Smooth muscle cell (in vitro differentiated cells): Measurements from ENCODE around the gene KRT7. TPM values are rescaled to one million over a fixed set of nuclear protein-coding genes. Genes with fewer than 3 reads are reported as not detected.

ENCODE experiments used
- DNase-seq: peaks from one replicate; lab custom pipeline; 2025; ENCODE audit not compliant: unreplicated experiment; lab: John Stamatoyannopoulos, UW
- H2AFZ ChIP-seq: fragments of 200-600 bp; sonication (generic); 2 replicates; pipeline ENCODE4 v1.6.0; 2016; ENCODE audit warnings: antibody characterized with exemption, low read depth, mild to moderate bottlenecking
- H3F3A ChIP-seq: fragments of 200-600 bp; sonication (generic); 2 replicates; pipeline ENCODE4 v1.6.0; 2017; ENCODE audit warnings: antibody characterized with exemption, low read depth
- H3K27ac ChIP-seq: fragments of 200-600 bp; sonication (generic); 2 replicates; pipeline ENCODE4 v1.5.1; 2016; ENCODE audit warnings: low read depth, mild to moderate bottlenecking
- H3K27me3 ChIP-seq: fragments of 200-600 bp; sonication (generic); 2 replicates; pipeline ENCODE4 v1.6.1; 2016; ENCODE audit warnings: low read depth, mild to moderate bottlenecking
- H3K36me3 ChIP-seq: fragments of 200-600 bp; sonication (generic); 2 replicates; pipeline ENCODE4 v1.5.1; 2016; ENCODE audit warnings: low read depth
- H3K4me1 ChIP-seq: fragments of 200-600 bp; sonication (generic); 2 replicates; pipeline ENCODE4 v1.5.1; 2016; ENCODE audit warnings: low read depth
- H3K4me2 ChIP-seq: fragments of 200-600 bp; sonication (generic); 2 replicates; pipeline ENCODE4 v1.6.0; 2016; ENCODE audit warnings: mild to moderate bottlenecking
- H3K4me3 ChIP-seq: fragments of 200-600 bp; sonication (generic); 2 replicates; pipeline ENCODE4 v1.5.1; 2016; ENCODE audit warnings: mild to moderate bottlenecking
- H3K79me2 ChIP-seq: fragments of 200-600 bp; sonication (generic); 2 replicates; pipeline ENCODE4 v1.6.0; 2016; ENCODE audit warnings: low read depth, mild to moderate bottlenecking
- H3K9ac ChIP-seq: fragments of 200-600 bp; sonication (generic); 2 replicates; pipeline ENCODE4 v1.6.0; 2016; ENCODE audit warnings: low read depth
- H3K9me3 ChIP-seq: fragments of 200-600 bp; sonication (generic); replicated peaks from 2 replicates; pipeline ENCODE4 v1.5.1; 2016; ENCODE audit warnings: low read depth
- H4K20me1 ChIP-seq: fragments of 200-600 bp; sonication (generic); 2 replicates; pipeline ENCODE4 v1.6.0; 2016; ENCODE audit warnings: low read depth
- CTCF ChIP-seq: fragments of 200-600 bp; sonication (generic); IDR thresholded peaks from 2 replicates; pipeline ENCODE4 v1.5.1; 2017; ENCODE audit warnings: borderline replicate concordance, mild to moderate bottlenecking, antibody characterized with exemption; ENCODE audit not compliant: insufficient read depth, poor library complexity, severe bottlenecking
- WGBS: methylation state at CpG from one replicate; pipeline ENCODE4 v1.1.7; 2016; ENCODE audit warnings: low lambda C conversion rate; 5-methylcytosine and 5-hydroxymethylcytosine counted together
- polyA plus RNA-seq: library from polyadenylated mRNA; unstranded; fragments of >200 nt; fragmentation: Nextera tagmentation; extraction: Ambion mirVana; gene quantifications from 2 replicates; pipeline ENCODE4 v1.2.1, GENCODE V29; 2016
- total RNA-seq: library from RNA; depleted of rRNA; stranded (reverse); fragments of >200 nt; gene quantifications from 2 replicates; pipeline ENCODE4 v1.2.3, GENCODE V29; 2014

KRT7 gene
- total and polyA plus RNA-seq, 2 experiments from 2014 or later = 190 to 214 TPM

GRCh38 chr12:52190860-52191729 lies 41.9 kb upstream of the KRT7 start:
- H3K27ac ChIP-seq = peak overlapping the region; percentile 56
- no peak overlapping the region for H2AFZ ChIP-seq
- no peaks in the 10 kb centered on the region for H3K27me3 ChIP-seq
- H3K4me1 ChIP-seq = peaks cover 25% of the 10 kb centered on the region
- H3K36me3 ChIP-seq = no peaks in the 10 kb centered on the region
- no peaks in the 10 kb centered on the region for H3K79me2 ChIP-seq
- H3K4me2 ChIP-seq = peak overlapping the region; percentile 64
- no peak for DNase-seq
- no peaks in the 10 kb centered on the region for H3K9me3 ChIP-seq
- 89% methylated on average over 15 of the region's 16 CpGs for whole genome bisulfite sequencing
- H3K4me3 ChIP-seq = no peak overlapping the region
- no peak for TF ChIP-seq CTCF
- H4K20me1 ChIP-seq = no peaks in the 10 kb centered on the region
- peaks cover 21% of the 10 kb centered on the region for H3F3A ChIP-seq
- H3K9ac ChIP-seq = peak overlapping the region; percentile 54

GRCh38 chr12:52191841-52192791 lies 40.9 kb upstream of the KRT7 start, which contains the start of gene KRT80:
Gene KRT80, minus strand, starts transcription at chr12:52192014. Its CDS starts 112 bp downstream, at chr12:52191902.
- H3K36me3 ChIP-seq = no peaks in the 10 kb centered on the region
- WGBS = 57% methylated on average over 17 of the region's 20 CpGs
- H3K27me3 ChIP-seq = no peaks in the 10 kb centered on the region
- no peak for TF ChIP-seq CTCF
- no peaks in the 10 kb centered on the region for H4K20me1 ChIP-seq
- H3K4me1 ChIP-seq = peaks cover 20% of the 10 kb centered on the region
- peak within 1 kb of the TSS; percentile 64 for H3K4me2 ChIP-seq
- peak within 1 kb of the TSS; percentile 56 for H3K27ac ChIP-seq
- DNase-seq = peak; percentile 61
- peak within 1 kb of the TSS; percentile 54 for H3K9ac ChIP-seq
- H2AFZ ChIP-seq = no peak within 1 kb of the TSS
- no peak within 1 kb of the TSS for H3K4me3 ChIP-seq
- peaks cover 11% of the 10 kb centered on the region for H3F3A ChIP-seq
- no peaks in the 10 kb centered on the region for H3K79me2 ChIP-seq
- no peaks in the 10 kb centered on the region for H3K9me3 ChIP-seq

GRCh38 chr12:52193532-52193931 lies 39.5 kb upstream of the KRT7 start:
- Histone ChIP-seq H3K4me1 (peaks cover 20% of the 10 kb centered on the region), H3K4me3 (no peak overlapping the region), H4K20me1 (no peaks in the 10 kb centered on the region), H3K9me3 (no peaks in the 10 kb centered on the region), H3K79me2 (no peaks in the 10 kb centered on the region), H3K9ac (no peak overlapping the region), H3K27me3 (no peaks in the 10 kb centered on the region), H3K4me2 (peak overlapping the region; percentile 59), H3K27ac (peak overlapping the region; percentile 55), H3K36me3 (no peaks in the 10 kb centered on the region), H3F3A (peaks cover 11% of the 10 kb centered on the region), H2AFZ (no peak overlapping the region)
- no peak for TF ChIP-seq CTCF
- DNase-seq = no peak
- 91% methylated on average over 6 of the region's 6 CpGs for WGBS
